Stimulated activated naive B cell treated with anti-CD40 and anti-IgM and Interleukin-4, amounts not matched to agents 10 μg/mL and 1 μg/mL and 100 μg/mL, for 72 hours (primary cell): Measurements from ENCODE around the gene GRIA1.

Experiments
- ATAC-seq, 2 donors: fragments of 150-1000 bp; cut with Tn5 transposase; replicated peaks; 2 replicates each; pipeline ENCODE4 v1.10.0; 2021; ENCODE audit warnings: moderate library complexity in 1 of 2
- DNase-seq: peaks from one replicate; pipeline ENCODE4 v3.0.0; 2021
- H3K27ac Mint-ChIP-seq: one replicate; pipeline ENCODE4 v1.8.0; 2022; ENCODE audit warnings: mild to moderate bottlenecking, mixed read lengths
- H3K27me3 Mint-ChIP-seq, 2 donors: one replicate each; pipeline ENCODE4 v1.8.0; 2022; ENCODE audit warnings: mixed read lengths in 2 of 2
- H3K36me3 Mint-ChIP-seq, 2 donors: one replicate each; pipeline ENCODE4 v1.8.0; 2022; ENCODE audit warnings: mixed read lengths in 2 of 2, mild to moderate bottlenecking in 1 of 2
- H3K4me1 Mint-ChIP-seq, 2 donors: one replicate each; pipeline ENCODE4 v1.8.0; 2022; ENCODE audit warnings: mixed read lengths in 2 of 2, mild to moderate bottlenecking in 1 of 2
- H3K4me3 Mint-ChIP-seq, 2 donors: one replicate each; pipeline ENCODE4 v1.8.0; 2022; ENCODE audit warnings: mild to moderate bottlenecking in 2 of 2, mixed read lengths in 2 of 2, moderate library complexity in 1 of 2
- H3K9me3 Mint-ChIP-seq, 2 donors: one replicate each; pipeline ENCODE4 v1.8.0; 2022; ENCODE audit warnings: mixed read lengths in 2 of 2, mild to moderate bottlenecking in 1 of 2

GRIA1 gene

GRCh38 chr5:153544706-153545105 lies 54.2 kb downstream of the GRIA1 start:
- Mint-ChIP-seq H3K27me3 (no peaks in the 10 kb centered on the region), H3K9me3 (peaks cover 0 to 12% of the 10 kb centered on the region in 2 donors), H3K36me3 (no peaks in the 10 kb centered on the region), H3K27ac (no peak overlapping the region), H3K4me1 (no peaks in the 10 kb centered on the region), H3K4me3 (no peak overlapping the region)
- ATAC-seq (no peak), DNase-seq (no peak)

GRCh38 chr5:153546566-153546965 lies 56.1 kb downstream of the GRIA1 start:
- Mint-ChIP-seq H3K9me3 (peaks cover 0 to 10% of the 10 kb centered on the region in 2 donors), H3K4me3 (no peak overlapping the region), H3K27ac (no peak overlapping the region), H3K36me3 (no peaks in the 10 kb centered on the region), H3K27me3 (no peaks in the 10 kb centered on the region), H3K4me1 (no peaks in the 10 kb centered on the region)
- ATAC-seq: no peak
- no peak for DNase-seq

DNA sequence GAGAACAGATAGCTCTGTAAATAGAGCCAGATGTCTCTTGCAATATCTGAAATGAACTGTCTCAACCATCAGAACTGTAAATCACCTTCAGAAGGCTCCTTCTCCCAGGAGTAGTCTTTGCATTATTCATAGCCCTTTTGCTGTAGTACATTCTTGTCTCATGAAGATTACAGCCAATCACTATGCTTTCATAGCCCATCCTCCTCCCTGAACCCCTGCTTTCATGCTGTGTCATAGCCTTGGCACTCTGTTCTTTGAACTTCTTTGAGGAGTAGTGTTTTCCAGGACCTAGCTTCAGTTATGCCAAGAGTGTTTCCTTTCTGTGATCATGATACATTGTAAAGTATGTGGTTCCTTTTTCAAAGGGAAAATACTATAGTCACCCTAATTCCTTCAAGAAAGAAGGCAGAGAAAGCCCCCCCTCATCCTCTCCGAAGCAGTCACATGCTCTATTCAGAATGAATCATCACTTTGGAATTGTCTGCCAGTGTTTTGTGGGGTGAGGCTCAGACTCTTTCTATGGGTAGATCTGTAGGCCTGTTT lies 61.1 kb downstream of the GRIA1 start:
- no peaks in the 10 kb centered on the region for H3K36me3 Mint-ChIP-seq
- H3K4me1 Mint-ChIP-seq: peaks cover 2 to 5% of the 10 kb centered on the region in 2 donors
- no peak overlapping the region for H3K4me3 Mint-ChIP-seq
- DNase-seq: no peak
- H3K27ac Mint-ChIP-seq: no peak overlapping the region
- no peaks in the 10 kb centered on the region for H3K9me3 Mint-ChIP-seq
- H3K27me3 Mint-ChIP-seq: no peaks in the 10 kb centered on the region
- ATAC-seq: no peak

DNA sequence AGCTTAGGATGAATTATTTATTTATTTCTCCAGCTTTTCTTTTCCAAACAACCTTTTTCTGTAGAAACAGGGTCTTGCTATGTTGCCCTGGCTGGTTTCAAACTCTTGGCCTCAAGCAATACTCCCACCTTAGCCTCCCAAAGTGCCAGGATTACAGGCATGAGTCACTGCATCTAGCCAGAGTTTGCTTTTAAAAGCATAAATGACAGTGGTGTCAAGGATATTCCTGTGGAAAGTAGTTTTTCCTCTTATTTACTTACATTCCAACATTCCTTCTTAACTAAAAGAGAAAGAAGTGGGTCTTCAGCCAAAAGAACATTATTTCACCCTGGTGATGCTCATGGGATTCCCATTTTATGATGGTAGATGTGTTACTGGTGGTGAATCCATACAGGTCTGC lies 62.4 kb downstream of the GRIA1 start:
- no peaks in the 10 kb centered on the region for H3K9me3 Mint-ChIP-seq
- no peaks in the 10 kb centered on the region for H3K36me3 Mint-ChIP-seq
- H3K27me3 Mint-ChIP-seq: no peaks in the 10 kb centered on the region
- no peak overlapping the region for H3K27ac Mint-ChIP-seq
- ATAC-seq (no peak), DNase-seq (no peak)
- H3K4me1 Mint-ChIP-seq: peaks cover 2 to 5% of the 10 kb centered on the region in 2 donors
- H3K4me3 Mint-ChIP-seq: no peak overlapping the region

GRCh38 chr5:153555420-153556114 lies 65.1 kb downstream of the GRIA1 start:
- H3K4me3 Mint-ChIP-seq: no peak overlapping the region
- no peaks in the 10 kb centered on the region for H3K36me3 Mint-ChIP-seq
- H3K27me3 Mint-ChIP-seq: no peaks in the 10 kb centered on the region
- peaks cover 2 to 5% of the 10 kb centered on the region in 2 donors for H3K4me1 Mint-ChIP-seq
- DNase-seq (no peak), ATAC-seq (no peak)
- H3K27ac Mint-ChIP-seq: no peak overlapping the region
- no peaks in the 10 kb centered on the region for H3K9me3 Mint-ChIP-seq

DNA sequence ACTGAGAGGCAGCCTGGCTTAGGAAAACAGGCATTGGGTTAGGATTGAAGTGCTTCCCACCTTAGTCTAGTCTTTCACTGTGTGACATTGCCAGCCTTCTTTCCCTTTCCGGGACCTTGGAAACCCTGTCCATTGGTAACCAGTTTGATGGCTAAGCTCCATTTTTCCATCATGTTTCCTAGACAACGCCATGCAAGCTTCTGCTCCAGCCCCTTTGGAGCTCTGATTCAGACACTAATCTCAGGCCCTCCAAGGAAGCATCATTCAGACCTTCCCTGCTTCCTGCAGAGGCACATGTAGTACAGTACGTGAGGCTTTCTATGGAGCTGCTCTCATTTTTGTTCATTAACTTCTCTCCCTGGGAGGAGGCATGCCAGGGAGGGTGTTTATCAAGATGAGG lies 68.5 kb downstream of the GRIA1 start:
- Mint-ChIP-seq H3K4me1 (peaks cover 2 to 5% of the 10 kb centered on the region in 2 donors), H3K36me3 (no peaks in the 10 kb centered on the region), H3K9me3 (peaks cover 3 to 7% of the 10 kb centered on the region in 2 donors), H3K27ac (no peak overlapping the region), H3K4me3 (no peak overlapping the region), H3K27me3 (no peaks in the 10 kb centered on the region)
- ATAC-seq (no peak), DNase-seq (no peak)

- no peak for DNase-seq
- Mint-ChIP-seq H3K4me1 (peaks cover 2 to 5% of the 10 kb centered on the region in 2 donors), H3K4me3 (no peak overlapping the region), H3K36me3 (no peaks in the 10 kb centered on the region), H3K27ac (no peak overlapping the region), H3K27me3 (no peaks in the 10 kb centered on the region), H3K9me3 (peaks cover 3 to 7% of the 10 kb centered on the region in 2 donors)
- ATAC-seq: no peak
Measured at GRCh38 chr5:153559926-153560325, 69.5 kb downstream of the GRIA1 start.

GRCh38 chr5:153562189-153562588 lies 71.7 kb downstream of the GRIA1 start:
- Mint-ChIP-seq H3K27ac (no peak overlapping the region), H3K4me3 (no peak overlapping the region), H3K27me3 (no peaks in the 10 kb centered on the region), H3K36me3 (no peaks in the 10 kb centered on the region), H3K4me1 (no peaks in the 10 kb centered on the region), H3K9me3 (peaks cover 5 to 7% of the 10 kb centered on the region in 2 donors)
- DNase-seq (no peak), ATAC-seq (no peak)

DNA sequence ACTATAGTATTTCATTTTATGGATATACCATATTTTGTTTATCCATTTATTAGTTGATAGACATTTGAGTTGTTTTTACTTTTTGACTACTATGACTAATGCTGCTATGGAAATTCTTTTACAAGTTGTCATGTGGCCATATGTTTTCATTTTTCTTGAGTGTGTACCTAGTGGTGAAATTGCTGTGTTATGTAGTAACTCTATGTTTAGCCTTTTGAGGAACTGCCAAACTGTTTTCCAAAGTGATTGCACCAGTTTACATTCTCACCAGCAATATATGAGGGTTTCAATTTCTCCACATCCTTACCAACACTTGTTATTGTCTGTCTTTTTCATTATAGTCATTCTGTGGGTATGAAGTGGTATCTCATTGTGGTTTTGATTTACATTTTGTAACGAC lies 75.4 kb downstream of the GRIA1 start:
- Mint-ChIP-seq H3K27me3 (no peaks in the 10 kb centered on the region), H3K4me3 (no peak overlapping the region), H3K4me1 (no peaks in the 10 kb centered on the region), H3K36me3 (no peaks in the 10 kb centered on the region), H3K27ac (no peak overlapping the region), H3K9me3 (peaks cover 5 to 7% of the 10 kb centered on the region in 2 donors)
- no peak for ATAC-seq
- DNase-seq: no peak

- no peak for ATAC-seq
- H3K36me3 Mint-ChIP-seq: no peaks in the 10 kb centered on the region
Measured at GRCh38 chr5:153569036-153569435, 78.6 kb downstream of the GRIA1 start.

GRCh38 chr5:153571162-153571561 lies 80.7 kb downstream of the GRIA1 start:
- Mint-ChIP-seq H3K27me3 (no peaks in the 10 kb centered on the region), H3K4me3 (no peak overlapping the region)

More at GRCh38 chr5:153569036-153569435, 78.6 kb downstream of the GRIA1 start:
- H3K9me3 Mint-ChIP-seq: peaks cover 0 to 1% of the 10 kb centered on the region in 2 donors
- H3K27ac Mint-ChIP-seq: no peak overlapping the region
- H3K4me3 Mint-ChIP-seq: no peak overlapping the region
- no peak for DNase-seq
- no peaks in the 10 kb centered on the region for H3K27me3 Mint-ChIP-seq
- no peaks in the 10 kb centered on the region for H3K4me1 Mint-ChIP-seq

DNA sequence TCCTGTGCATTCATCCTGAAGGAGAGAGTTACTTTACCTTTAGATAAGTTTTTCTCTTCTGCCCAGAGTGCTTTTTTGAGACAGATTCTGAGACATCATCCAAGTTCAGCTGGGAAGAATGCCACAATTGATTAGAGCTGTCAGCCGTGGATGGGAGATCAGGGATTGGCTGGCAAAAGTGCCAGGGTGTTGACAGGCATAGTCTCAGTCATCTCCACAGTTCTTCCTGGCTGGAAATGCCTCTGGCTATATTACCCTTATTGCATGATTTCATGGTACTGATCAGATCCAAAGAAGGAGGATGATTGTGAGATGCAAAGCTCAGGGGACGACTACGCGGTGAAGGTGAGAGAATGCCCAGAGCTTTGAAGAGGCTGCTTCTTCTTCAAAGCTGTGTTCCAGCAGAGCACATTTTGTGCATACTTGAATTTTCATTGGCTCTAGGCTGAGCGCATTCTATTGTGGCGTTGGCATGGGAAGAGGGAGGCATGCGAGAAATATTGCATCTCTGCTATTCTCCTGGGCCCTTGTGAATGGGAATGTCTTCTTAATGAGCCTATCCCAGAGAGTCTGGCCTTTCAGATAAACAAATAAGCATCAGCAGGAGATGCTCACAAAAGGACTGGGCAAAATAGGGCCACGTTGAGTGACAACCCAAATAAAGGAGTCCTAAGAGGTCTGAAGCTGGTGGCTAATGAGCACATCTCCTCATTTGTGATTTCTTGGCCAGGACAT lies 82.1 kb downstream of the GRIA1 start:
- Mint-ChIP-seq H3K4me1 (no peaks in the 10 kb centered on the region), H3K27me3 (no peaks in the 10 kb centered on the region), H3K27ac (no peak overlapping the region), H3K36me3 (no peaks in the 10 kb centered on the region), H3K4me3 (no peak overlapping the region), H3K9me3 (peaks cover 0 to 3% of the 10 kb centered on the region in 2 donors)
- DNase-seq (no peak), ATAC-seq (no peak)

More at GRCh38 chr5:153571162-153571561, 80.7 kb downstream of the GRIA1 start:
- Mint-ChIP-seq H3K4me1 (no peaks in the 10 kb centered on the region), H3K27ac (no peak overlapping the region), H3K36me3 (no peaks in the 10 kb centered on the region), H3K9me3 (peaks cover 0 to 1% of the 10 kb centered on the region in 2 donors)
- ATAC-seq: no peak
- DNase-seq: no peak

GRCh38 chr5:153573326-153574033 lies 83.0 kb downstream of the GRIA1 start:
- no peaks in the 10 kb centered on the region for H3K36me3 Mint-ChIP-seq
- no peaks in the 10 kb centered on the region for H3K4me1 Mint-ChIP-seq
- H3K27ac Mint-ChIP-seq: no peak overlapping the region
- no peak for ATAC-seq
- H3K27me3 Mint-ChIP-seq: no peaks in the 10 kb centered on the region
- DNase-seq: no peak
- peaks cover 0 to 3% of the 10 kb centered on the region in 2 donors for H3K9me3 Mint-ChIP-seq
- H3K4me3 Mint-ChIP-seq: no peak overlapping the region

DNA sequence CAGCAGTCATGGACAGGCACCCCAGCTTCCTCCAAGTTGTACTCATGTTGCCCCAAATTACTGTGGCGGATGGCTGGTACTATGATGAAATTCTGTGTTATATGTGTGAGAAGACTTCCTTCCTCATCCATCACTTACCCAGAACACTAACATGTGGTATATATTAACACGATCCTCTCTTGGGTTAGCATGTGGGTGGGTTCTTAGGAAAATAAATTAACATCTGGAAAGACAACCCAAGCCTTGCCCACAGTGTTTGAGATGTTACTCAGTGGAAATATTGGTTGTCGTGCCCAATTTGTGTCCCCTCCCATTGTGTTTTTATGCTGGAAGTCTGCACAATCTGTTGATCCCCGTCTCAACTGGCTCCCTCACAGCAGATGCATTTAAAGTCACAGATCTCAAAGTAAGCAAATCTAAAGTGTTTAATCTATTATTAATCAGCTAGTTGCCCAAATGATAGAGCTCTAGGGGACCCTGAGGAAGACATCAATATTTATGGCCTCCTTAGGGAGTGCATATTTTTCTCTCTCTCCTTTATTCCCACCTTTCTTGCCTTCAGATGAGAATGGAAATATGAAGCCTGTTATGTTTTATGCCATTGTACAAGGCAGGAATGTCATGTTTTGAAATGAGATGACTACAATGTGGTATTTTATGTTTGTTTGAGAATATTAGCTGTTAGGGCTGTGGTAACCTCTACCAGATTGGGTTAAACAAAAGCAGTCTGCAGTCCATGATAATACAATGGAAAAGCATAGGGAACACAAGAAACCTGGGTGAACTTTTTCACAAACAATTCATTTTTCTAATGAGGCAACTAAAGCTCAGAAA lies 93.9 kb downstream of the GRIA1 start:
- H3K9me3 Mint-ChIP-seq: peaks cover 0 to 5% of the 10 kb centered on the region in 2 donors
- H3K27me3 Mint-ChIP-seq: no peaks in the 10 kb centered on the region
- no peaks in the 10 kb centered on the region for H3K4me1 Mint-ChIP-seq
- no peak overlapping the region for H3K27ac Mint-ChIP-seq
- H3K4me3 Mint-ChIP-seq: no peak overlapping the region
- DNase-seq (no peak), ATAC-seq (no peak)
- H3K36me3 Mint-ChIP-seq: no peaks in the 10 kb centered on the region
